ENCODE data around the gene SLCO1A2.
"Not testable (repeated sequence)": the region's sequence is repeated elsewhere in the genome, so short reads cannot be mapped to it uniquely, and the experiment has no call there.

Gene SLCO1A2, protein sequence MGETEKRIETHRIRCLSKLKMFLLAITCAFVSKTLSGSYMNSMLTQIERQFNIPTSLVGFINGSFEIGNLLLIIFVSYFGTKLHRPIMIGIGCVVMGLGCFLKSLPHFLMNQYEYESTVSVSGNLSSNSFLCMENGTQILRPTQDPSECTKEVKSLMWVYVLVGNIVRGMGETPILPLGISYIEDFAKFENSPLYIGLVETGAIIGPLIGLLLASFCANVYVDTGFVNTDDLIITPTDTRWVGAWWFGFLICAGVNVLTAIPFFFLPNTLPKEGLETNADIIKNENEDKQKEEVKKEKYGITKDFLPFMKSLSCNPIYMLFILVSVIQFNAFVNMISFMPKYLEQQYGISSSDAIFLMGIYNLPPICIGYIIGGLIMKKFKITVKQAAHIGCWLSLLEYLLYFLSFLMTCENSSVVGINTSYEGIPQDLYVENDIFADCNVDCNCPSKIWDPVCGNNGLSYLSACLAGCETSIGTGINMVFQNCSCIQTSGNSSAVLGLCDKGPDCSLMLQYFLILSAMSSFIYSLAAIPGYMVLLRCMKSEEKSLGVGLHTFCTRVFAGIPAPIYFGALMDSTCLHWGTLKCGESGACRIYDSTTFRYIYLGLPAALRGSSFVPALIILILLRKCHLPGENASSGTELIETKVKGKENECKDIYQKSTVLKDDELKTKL

DNA sequence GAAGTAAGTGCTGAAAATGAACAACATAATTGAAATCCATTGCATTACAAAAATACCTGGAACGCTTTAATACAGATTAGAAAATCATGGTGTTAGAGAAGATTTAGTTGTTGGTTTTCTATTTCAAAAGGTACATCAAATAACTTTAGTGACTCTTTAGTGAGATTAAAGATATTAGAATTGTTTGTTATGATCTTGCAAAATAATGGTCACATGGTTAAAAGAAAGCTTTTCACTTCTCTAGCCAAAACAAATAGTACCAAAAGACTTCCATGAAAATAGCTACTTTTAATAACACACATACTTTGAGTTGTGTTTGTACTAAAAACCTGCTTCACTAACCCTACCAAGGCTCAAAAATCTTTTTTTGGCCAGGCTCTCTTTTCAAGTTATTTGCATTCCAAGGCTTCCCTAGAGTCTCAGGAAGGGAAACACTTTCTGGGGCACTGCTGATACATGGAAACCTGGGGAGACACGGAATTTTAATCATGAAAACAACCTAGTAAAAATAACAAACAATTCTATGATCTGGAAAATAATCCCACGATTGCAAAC lies at the start of gene SLCO1A2:
Gene SLCO1A2, minus strand, starts transcription at position 147 of the 555 bp plus-strand sequence. CDS start 270 bp downstream, outside the sequence.
- DNase-seq: no peak

DNA sequence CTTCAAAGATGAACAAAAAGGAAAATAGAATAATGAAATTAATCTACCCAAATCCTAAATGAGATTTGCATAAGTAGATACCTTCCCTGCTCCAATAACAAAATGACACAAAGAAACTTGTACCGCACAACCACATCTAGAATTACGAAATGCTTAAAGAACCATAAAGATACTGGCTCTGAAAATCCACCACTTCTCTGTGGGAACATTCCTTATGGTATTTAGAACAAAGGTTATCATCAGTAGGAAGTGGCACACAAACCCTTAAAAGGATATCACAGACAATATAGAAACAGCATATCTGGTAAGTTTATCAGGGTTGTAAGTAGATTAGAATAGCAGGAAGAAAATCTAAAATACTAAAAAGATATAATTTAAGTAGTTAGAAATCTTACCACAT lies 49.5 kb upstream of the SLCO1A2 start:
- DNase-seq: no peak

DNA sequence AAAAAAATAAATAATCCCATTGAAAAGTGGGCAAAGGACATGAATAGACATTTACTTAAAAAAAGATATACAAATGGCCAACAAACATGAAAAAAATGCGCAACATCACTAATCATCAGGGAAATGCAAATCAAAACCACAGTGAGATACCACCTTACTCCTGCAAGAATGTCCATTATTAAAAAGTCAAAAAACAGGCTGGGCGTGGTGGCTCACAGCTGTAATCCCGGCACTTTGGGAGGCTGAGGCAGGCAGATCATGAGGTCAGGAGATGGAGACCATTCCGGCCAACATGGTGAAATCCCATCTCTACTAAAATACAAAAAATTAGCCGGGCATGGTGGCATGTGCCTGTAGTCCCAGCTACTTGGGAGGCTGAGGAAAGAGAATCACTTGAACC lies 46.6 kb upstream of the SLCO1A2 start:
- not testable (repeated sequence) for DNase-seq

DNA sequence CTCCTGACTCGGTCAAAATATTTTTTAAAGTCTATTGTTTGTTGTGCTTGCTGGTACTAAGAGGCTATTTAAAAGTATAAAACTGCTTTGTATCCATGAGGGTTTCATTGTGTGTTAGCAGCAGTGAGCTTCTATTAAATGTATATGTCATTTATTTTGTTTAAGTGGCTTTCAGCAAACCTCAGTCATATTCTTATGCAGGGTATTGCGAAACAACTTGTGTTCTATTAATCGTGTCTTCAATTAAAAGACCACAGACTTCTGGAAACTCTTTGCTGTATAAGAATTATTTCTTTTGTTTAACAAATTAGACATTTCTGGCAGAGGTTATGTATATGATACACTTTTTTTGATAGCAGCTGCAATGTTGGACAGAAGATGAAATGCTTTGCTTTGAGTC lies 44.5 kb upstream of the SLCO1A2 start:
- no peak for DNase-seq

DNA sequence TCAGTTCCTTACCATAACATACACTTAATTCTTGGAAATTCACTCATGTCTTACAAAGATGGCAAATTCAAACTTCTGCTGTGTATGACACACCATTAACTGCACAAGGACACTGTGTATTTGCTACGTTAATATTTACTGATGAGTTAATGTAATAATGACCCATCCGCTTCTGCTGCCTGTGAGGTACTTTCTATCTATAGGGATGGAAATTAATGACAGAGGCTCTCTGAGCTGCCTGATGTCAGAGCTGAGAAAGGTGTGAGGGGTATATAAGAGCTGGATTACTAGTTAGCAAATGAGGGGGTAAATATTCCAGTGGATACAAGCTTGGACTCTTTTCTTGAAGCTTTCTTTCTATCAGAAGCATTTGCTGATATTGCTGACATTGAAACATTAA lies 37.9 kb upstream of the SLCO1A2 start, which contains the start of gene IAPP:
Gene IAPP, plus strand, starts transcription at position 301 of the 400 bp plus-strand sequence. CDS start 450 bp downstream, outside the sequence.
- DNase-seq: no peak

DNA sequence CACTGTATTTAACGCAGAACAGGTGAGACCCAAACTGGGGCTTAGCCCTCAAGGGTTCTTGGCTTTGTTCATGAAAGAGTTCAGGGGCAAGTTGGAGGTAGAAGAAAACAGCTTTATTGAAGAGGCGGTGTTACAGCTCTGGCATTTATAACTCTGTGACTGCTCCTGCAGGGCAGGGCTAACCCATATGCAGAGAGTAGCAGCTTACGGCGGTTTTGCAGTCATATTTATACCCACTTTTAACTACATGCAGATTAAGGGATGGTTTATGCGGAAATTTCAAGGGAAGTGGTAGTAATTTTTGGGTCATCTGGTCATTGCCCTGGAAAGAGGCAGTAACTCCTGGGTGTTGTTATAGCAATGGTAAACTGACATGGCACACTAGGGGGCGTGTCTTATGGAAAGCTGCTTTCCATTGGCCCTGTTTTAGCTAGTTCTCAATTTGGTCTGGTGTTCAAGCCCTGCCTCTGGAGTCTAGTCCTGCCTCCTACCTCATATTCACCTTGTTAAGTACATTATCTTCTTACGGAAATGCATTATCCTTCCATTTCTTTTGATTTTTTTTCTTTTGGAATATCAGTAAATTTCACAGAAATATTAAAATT lies 36.2 kb upstream of the SLCO1A2 start:
- no peak for DNase-seq

DNA sequence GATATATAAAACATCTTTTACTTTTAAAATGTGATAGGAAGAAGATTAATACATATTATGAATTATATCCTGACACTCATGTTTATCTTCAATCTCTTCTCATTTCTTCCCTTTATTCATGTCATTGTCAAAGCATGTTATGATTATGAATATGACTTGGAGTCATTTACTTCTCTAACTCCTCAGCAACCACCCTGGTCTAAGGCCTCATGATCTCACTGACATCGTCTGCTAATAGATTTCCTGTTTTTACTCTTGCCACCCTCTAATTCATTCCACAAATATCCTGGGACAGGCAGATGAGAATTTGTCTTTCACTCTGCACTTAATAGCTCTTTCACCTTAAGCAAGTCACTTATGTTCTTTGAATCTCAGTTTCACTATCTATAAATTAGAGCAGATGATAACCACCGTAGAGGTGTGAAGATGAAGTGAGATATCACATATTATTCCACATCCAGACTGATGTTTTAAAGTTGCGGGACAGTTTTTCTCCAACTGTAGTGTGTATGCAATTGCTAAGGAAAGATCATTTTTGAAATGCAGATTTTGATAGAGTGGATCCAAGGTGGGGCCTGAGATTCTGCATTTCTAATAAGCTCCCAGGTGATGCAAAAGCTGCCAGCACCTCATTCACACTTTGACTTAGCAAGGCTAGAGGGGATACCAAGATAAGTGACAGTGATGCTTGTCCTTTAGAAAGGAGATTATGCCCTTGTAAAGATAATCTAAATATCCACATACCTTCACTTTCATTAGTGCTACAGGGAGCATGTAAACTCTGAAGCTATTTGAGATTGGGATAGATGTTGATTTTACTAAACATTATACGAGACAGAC lies 34.6 kb upstream of the SLCO1A2 start:
- no peak for DNase-seq

DNA sequence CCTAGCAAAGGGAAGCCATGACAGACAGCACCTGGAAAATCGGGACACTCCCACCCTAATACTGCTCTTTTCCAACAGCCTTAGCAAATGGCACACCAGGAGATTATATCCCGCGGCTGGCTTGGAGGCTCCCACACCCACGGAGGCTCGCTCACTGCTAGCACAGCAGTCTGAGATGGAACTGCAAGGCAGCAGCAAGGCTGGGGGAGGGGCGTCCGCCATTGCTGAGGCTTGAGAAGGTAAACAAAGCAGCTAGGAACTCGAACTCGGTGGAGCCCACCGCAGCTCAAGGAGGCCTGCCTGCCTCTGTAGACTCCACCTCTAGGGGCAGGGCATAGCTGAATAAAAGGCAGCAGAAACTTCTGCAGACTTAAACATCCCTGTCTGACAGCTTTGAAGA lies 25.9 kb upstream of the SLCO1A2 start:
- not testable (repeated sequence) for DNase-seq

DNA sequence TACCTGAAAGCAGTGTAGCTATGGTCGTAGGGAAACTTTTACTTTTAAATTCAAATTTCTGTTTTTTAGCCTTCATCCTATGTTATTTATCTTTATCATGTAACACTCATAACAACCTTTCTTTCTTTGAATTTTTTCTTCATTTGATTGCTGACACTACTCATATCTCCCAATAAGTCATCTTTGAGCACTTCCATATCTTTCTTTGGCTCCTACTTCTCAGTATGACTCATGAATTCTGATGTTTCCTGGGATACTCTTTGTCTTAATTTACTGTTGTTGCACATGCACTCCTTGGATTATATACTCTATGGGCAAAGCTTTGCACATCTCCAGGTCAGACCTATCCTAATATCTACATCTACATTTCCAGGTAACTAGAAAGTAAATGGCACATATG lies 19.9 kb upstream of the SLCO1A2 start:
- no peak for DNase-seq

DNA sequence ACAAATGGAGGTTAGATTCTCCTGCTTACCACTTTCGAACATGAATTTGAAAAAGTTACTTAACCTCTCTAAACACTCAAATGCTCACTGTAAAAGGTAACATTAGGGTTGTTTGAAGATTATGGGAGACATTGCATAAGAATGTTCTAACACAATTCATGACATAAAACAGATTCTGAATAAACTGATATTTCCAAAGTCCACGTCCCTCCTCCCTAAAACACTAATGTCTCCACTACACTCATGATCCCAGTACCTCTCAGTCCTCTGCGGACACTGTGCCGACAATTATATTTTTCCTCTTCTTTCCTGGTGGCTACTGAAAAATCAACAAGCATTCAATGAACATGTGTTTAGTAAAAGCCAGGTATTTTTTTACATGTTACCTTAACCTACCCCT lies 19.2 kb upstream of the SLCO1A2 start:
- no peak for DNase-seq

DNA sequence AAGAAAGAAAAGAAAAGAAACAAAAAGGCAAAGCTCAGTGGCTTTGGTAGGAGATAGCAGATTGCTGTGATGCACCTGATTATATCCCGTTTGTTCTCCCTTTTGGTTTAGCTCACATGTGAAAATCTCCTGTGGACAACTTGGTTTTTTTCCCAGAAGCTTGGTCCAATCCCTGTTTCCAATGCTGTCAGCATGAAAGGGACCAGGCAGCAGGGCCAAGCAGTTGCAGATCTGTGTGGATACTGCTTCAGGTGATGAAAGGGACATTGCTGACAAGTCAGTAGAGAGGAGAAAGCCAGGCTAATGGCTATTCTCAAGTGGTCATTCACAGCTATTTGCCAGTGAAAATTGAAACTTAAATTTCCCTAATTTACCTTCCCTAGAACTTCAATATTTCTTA lies 18.8 kb upstream of the SLCO1A2 start:
- no peak for DNase-seq

DNA sequence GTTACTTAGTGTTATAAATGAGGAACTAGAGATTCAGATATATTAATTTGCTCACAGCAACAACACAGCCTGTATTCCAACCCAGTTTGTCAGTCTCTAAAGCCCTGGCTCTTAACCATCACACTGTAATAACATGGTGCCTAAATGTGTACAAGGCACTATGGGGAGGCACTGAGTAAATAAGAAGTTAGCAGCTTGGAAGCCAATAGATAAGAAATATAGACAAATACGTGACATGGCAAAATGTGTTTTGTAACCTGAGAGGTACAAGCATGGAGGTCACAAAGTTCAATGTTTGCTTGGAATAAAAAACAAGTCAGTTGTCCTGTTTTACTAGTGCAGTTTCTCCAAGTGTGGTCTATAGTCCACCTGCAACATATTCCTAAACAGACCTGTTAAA lies 16.3 kb upstream of the SLCO1A2 start:
- DNase-seq: no peak

DNA sequence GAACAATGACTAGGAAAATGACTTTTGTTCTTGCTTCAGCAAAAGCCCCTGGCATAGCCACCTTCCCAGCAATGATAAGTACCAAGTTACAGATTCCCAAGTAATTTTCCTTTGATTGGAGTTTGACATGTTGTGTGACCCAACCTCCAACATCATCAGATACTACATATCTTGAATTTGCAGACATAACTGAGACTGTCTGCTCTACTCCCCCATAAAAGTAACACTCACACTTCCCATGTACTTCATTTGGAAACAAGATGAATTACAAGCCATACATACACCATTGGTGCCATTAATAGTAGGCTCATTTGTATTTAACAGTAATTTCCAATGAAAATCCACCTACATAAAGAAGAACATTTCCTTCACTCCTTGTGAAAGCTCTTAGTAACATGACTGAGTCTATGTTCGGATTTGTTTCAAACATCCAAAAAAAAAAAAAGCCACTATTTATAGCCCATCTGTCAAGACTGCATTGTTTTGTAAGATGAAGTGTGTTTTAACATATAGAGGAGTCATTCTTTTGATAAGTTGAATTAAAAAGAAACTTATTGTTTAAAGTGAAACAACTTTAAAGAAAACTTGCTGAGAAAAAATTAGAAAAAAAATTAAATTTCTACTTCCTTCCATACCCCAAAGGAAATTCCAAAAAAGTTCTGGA lies 12.0 kb upstream of the SLCO1A2 start:
- DNase-seq: no peak

DNA sequence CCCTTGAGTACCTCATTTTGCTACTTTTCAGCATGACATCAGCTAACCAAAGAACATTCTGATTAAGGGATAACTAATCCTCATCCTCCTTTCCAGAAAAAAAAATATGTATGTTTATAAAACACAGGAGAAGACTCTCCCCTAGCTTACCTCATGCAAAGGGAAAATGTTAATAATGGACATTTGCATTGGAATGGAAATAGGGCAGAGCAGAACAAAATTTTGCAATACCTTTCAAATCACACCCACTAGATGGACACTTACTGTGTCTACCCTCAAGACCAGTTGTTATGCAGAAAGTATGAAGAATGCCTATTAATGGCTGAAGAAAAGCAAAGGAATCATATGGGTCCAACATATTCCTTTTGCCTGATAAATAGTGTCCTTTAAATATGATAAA lies 8.9 kb upstream of the SLCO1A2 start:
- DNase-seq: no peak

DNA sequence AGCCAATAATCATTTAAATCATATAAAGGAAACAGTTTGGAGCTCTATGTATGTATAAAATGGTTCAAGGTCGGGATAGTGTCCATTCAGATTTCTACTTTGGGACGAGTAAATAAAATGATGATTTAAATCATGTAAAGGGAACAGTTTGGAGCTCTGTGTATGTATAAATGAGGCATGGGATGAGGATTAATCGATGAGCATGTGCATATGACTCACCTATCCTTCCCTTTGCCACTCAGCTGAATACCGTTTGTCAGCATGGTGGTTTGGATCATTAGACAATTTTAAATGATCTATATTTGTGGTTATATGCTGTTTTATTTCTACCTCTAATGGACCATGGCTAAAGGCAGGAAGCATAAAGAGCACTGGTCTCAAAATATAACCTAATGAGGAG lies 7.1 kb upstream of the SLCO1A2 start:
- no peak for DNase-seq

DNA sequence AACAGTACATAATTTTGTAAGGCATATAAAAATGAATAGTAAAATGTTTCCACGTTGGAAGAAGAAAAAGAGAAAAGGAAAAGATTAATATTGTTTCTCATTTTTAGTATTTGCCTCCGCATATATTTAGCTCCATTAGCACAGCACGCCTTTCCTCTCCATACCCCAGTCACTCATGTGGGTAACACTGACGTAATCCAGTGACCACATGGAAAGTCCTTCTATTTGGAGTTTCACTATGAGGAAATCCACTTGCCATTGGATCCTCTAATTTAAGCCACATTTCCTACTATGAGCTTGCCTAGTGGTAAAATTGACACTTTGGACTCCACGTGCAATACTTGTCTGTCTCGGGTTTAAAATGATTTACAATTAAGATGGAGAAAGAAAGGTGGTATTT lies 5.7 kb upstream of the SLCO1A2 start:
- no peak for DNase-seq

DNA sequence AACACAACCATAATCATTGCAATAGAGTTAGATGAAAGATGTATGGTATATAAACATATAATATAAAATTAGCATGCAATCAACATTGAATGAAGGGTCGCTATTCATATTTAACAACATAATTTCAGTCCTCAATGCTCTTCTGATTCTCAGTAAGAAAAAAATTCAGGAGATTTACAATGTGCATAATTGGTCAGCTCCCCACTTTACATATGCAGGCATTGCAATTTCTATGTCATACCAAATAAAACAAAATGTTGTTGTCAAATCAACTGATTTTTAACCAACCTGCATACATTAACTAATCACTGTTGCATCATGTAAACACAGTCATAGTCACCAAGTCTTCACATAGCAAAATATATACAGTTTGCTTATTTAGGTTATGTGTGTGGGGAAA lies 5.2 kb upstream of the SLCO1A2 start:
- DNase-seq: no peak

DNA sequence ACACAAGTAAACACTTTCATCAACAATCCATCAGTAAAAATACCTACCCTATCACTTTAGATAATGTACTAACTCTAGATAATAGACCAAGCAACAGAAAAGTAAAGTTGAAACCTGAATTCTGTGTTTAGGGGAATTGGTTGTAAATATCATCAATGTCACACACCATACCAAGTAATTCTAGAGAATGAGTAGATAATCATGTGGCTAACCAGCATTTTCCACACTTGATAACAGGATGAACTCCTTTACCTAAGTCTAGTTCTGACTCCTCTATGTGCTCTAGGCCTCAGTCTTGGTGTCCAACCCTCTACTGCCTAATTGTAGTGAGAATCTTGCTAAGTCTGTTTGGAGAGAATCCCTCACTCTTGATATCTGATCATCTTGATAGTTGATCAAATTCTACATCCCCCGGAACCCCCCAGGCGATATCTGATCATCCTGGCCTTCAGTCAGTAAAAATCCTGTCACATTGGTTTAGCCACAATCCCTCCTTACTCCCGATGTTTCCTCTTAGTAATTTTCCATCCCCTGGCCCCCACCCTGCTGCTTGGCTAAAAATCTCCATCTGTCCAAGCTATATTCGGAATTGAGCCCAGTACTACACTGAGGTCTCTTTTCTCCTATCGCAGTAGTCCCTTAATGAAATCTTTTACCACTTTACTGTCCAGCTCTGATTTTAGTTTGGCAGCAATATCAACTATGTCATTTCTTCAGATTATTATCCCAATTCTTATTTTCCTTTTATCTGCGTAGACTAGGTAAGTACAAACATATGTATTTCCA lies 3.4 kb upstream of the SLCO1A2 start:
- no peak for DNase-seq

DNA sequence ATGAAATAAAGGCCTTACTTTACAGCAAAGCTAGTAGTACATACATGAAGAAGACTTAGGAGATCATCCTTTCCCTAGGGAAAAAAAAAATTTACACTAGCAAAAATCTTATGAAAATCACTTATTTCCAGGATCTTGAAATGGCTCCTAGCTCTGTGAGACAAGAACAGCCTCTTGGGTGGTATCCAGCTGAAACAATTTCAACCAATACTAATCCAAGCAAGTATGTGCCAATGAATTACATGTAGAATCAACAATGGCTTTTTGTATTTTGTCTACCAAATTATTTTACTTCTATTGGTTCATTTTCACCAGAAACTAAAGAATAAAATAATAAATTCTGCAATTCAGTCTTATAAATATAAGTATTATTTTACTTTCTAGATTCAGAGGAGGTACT lies 2.7 kb upstream of the SLCO1A2 start:
- DNase-seq: no peak

DNA sequence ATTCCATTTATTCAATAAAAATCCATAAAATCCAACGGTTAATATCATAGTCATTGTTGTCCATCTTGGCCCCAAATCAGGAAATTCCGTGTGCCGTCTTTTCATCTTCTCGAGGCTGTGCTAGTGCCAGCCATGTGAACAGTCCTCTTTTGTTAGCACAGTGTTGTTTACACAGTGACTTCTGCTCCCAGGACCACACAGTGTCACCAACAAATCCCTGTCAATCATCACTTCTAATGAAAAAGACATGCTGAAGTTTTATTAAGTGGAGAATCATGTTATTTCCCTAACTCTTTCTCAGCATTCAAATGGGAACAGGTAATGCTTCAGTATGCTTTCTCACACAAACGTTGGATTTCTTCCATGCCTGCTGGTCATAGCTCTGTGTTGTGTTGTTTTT lies 1.9 kb upstream of the SLCO1A2 start:
- DNase-seq: no peak

DNA sequence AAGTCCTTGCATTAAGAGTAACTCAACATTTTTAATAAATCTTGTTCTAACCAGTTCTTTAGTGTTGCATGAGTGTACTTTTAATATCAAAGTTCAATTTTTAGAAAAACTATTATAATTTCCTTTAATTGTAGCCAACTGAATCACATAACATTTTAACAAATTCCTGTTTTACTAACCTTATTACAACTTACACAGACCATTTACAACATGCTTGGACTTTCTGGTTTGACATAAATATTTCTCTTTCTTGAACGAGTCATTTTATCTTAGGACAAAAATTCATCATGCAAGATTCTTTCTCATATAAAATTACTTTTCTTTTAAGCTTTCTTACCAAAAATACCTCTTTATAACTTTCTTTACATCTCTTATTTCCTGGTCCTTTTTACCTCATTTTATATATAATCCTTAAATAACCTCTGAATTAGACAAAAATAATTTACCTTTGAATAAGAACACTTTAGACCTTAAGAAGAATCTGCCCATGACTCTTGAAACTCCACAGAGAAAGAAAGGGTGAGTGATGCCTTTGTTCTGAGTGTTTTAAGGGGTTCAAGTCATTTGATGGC lies 3.9 kb downstream of the SLCO1A2 start:
- DNase-seq: no peak
